Neural cell (in vitro differentiated cells): ENCODE results near the gene SLC9B2.

ENCODE experiments used
- CTCF ChIP-seq: fragments of 450-650 bp; IDR thresholded peaks from 2 replicates; pipeline ENCODE4 v1.5.1; 2014; ENCODE audit warnings: antibody characterized with exemption, mild to moderate bottlenecking, moderate library complexity; ENCODE audit not compliant: poor library complexity, severe bottlenecking
- EZH2 ChIP-seq: fragments of 200-600, 300-800 bp; shearing (Covaris generic), sonication (generic); IDR thresholded peaks from 2 replicates; pipeline ENCODE4 v1.6.1; 2014; ENCODE audit warnings: antibody characterized with exemption, low read length, borderline replicate concordance, mild to moderate bottlenecking; ENCODE audit not compliant: insufficient read depth, poor library complexity, severe bottlenecking
- POLR2AphosphoS5 ChIP-seq: IDR thresholded peaks from 2 replicates; pipeline ENCODE4 v1.6.1; 2012

- TF ChIP-seq CTCF = no peak
- TF ChIP-seq EZH2 = no peak
- TF ChIP-seq POLR2AphosphoS5 = no peak
These were observed 8.6 kb downstream of the SLC9B2 start for GRCh38 chr4:103067841-103068547.
